Measurements from ENCODE around the gene ADAMTS8. TPM values are rescaled to one million over a fixed set of nuclear protein-coding genes. Genes with fewer than 3 reads are reported as not detected.

The ADAMTS8 gene
- polyA plus RNA-seq, 2 of the 4 experiments (the other 2 are of a cell fraction): 0.17 to 0.26 TPM

DNA sequence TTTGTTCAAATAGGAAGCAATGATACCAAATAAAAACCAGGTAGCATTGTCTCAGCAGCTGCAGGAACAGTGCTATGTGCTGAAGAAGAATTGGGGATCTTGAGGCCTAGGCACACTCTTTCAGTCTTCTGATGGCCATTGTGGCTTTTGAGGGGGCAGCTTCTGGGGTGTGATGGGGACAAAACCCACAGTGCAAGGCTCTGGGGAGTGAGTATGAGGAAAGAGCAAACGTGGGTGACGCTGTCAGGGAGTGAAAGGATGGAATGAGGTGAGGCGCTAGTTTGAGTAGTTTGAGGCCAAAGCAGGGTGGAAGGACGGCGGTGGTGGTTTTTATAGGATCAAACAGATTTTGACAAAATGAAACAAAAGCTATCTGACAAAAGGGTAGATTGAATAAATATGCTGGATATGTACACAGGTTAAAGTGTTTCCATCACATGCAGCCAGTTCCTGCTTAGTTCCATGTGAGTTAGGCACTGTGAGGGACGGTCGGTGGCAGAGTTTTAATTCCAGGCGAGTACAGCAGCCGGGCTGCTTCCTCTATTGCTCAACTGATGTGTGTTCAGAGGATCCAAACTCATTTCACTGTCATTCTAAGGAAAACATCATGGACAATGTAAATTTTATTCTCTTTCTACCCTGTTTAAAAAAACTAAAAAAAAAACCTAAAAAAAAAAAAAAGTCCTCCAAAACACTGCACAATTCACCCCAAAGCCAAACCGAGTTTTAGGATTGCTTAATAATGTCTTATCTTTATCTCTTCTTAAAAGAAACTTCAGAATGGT lies 38.9 kb upstream of the ADAMTS8 start (continued):
- TF ChIP-seq PBX3 (IDR thresholded peaks at IDR 0.05) (no peak), SMC3 (IDR thresholded peaks at IDR 0.05) (no peak), E2F6 (IDR thresholded peaks at IDR 0.05; ENCODE audit: borderline replicate concordance, low read depth) (no peak), ZC3H11A (IDR thresholded peaks at IDR 0.05) (no peak)

DNA sequence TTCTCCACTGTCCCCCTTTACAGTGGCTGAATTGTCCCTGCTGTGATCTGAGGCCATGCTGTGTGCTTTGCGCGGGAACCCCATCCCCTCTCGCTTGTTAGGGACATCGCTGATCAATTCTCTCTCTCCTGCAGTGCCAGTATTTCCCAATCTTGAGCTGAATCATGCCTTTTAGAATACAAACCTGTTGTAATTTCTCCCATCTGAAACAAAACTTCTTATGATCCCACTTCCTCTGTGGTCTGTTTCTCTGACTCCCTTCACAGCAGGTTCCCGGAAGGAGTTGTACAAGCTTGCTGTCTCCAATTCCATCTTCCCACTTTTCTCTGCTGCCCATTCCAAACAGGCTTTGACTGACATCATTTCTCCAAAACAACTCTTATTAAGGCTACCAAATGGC lies 36.9 kb upstream of the ADAMTS8 start:
- ChIA-PET CTCF (no interaction called here), POLR2A (no interaction called here)
- Histone ChIP-seq H3K4me2 (no peak overlapping the region), H3K4me3 (no peak overlapping the region), H3K4me1 (no peaks in the 10 kb centered on the region), H3K27ac (no peak overlapping the region), H3K9me3 (no peaks in the 10 kb centered on the region)
- no peak for FAIRE-seq
- no peak for ATAC-seq
- WGBS (ENCODE audit: missing lambda C conversion rate): 95% methylated on average over 5 of the region's 5 CpGs
- no peak for DNase-seq (ENCODE audit: low read depth in 1 of 2, low spot score in 1 of 2)
- TF ChIP-seq REST (IDR thresholded peaks at IDR 0.05): no peak

GRCh38 chr11:130464291-130464812 lies 35.9 kb upstream of the ADAMTS8 start:
- TF ChIP-seq BCL3 (IDR thresholded peaks at IDR 0.05): no peak
- Histone ChIP-seq H3K4me2 (no peak overlapping the region), H3K4me1 (no peaks in the 10 kb centered on the region), H3K4me3 (no peak overlapping the region), H3K9me3 (no peaks in the 10 kb centered on the region), H3K27ac (no peak overlapping the region)
- POLR2A ChIA-PET: no interaction called here
- FAIRE-seq (no peak), DNase-seq (ENCODE audit: low read depth in 1 of 2, low spot score in 1 of 2) (no peak), ATAC-seq (no peak)
- CTCF ChIA-PET: interaction anchor here (1.7 kb wide), 1 partner anchor 398 kb away, joined by 5 read pairs; no protein-coding TSS in a partner anchor

DNA sequence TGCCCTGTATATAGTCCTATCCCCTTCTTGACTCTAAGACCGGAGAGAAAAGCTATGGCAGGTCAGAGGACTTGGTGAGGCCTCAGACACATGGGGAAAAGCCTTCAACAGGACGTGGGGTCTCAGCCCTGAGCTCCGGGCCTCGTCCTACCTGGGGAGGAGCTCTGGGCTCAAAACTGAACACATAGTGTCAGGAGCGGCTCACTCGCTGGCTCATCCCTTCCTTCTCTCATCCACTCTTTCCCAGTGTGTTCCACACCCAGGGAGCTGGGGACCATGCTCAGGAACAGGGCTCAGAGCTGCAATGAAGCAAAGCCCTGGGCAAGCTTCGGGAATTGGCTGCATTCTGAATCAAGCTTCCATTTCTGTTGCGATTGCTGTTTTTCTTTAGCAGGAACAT lies 34.5 kb upstream of the ADAMTS8 start:
- DNase-seq (ENCODE audit: low read depth in 1 of 2, low spot score in 1 of 2) (no peak), FAIRE-seq (no peak), ATAC-seq (no peak)
- Histone ChIP-seq H3K27ac (no peak overlapping the region), H3K9me3 (no peaks in the 10 kb centered on the region), H3K4me2 (no peak overlapping the region), H3K4me1 (no peaks in the 10 kb centered on the region), H3K4me3 (no peak overlapping the region)
- WGBS (ENCODE audit: missing lambda C conversion rate): 87% methylated on average over 8 of the region's 8 CpGs
- TF ChIP-seq, protein P1, sequence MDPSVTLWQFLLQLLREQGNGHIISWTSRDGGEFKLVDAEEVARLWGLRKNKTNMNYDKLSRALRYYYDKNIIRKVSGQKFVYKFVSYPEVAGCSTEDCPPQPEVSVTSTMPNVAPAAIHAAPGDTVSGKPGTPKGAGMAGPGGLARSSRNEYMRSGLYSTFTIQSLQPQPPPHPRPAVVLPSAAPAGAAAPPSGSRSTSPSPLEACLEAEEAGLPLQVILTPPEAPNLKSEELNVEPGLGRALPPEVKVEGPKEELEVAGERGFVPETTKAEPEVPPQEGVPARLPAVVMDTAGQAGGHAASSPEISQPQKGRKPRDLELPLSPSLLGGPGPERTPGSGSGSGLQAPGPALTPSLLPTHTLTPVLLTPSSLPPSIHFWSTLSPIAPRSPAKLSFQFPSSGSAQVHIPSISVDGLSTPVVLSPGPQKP (IDR thresholded peaks at IDR 0.05; ENCODE audit: low read depth, low read length): no peak
- TF ChIP-seq ZFP36 (IDR thresholded peaks at IDR 0.05; ENCODE audit: borderline replicate concordance, partially characterized antibody): no peak
- no peak for TF ChIP-seq HMGXB4 (CRISPR knock-in tag; IDR thresholded peaks at IDR 0.05; ENCODE audit: borderline replicate concordance)
- ChIA-PET CTCF (interaction anchor here (1.0 to 1.7 kb wide), 2 partner anchors 9 to 399 kb away, joined by 3 to 5 read pairs; no protein-coding TSS in a partner anchor), POLR2A (no interaction called here)

Data from A549 (cell line).